Keratinocyte (primary cell): Measurements from ENCODE around the gene PARD3.

Source experiments
- EZH2 ChIP-seq: IDR thresholded peaks from one replicate; pipeline ENCODE4 v1.6.1; 2012; ENCODE audit warnings: inconsistent platforms, mild to moderate bottlenecking, low read length, moderate library complexity
- TF ChIP-seq, protein P1 (sequence below), 3 experiments: IDR thresholded peaks in 1 of 3; conservative IDR thresholded peaks in 1 of 3; optimal IDR thresholded peaks in 1 of 3; 2 replicates in 2 of 3; 3 replicates in 1 of 3; pipeline versions ENCODE3 to v1.5.1; 2011; ENCODE audit warnings: low read length in 3 of 3, mild to moderate bottlenecking in 3 of 3, moderate library complexity in 2 of 3, control low read depth in 1 of 3, inconsistent platforms in 1 of 3; ENCODE audit not compliant: insufficient read depth in 2 of 3; ENCODE audit errors: extremely low read depth in 1 of 3

DNA sequence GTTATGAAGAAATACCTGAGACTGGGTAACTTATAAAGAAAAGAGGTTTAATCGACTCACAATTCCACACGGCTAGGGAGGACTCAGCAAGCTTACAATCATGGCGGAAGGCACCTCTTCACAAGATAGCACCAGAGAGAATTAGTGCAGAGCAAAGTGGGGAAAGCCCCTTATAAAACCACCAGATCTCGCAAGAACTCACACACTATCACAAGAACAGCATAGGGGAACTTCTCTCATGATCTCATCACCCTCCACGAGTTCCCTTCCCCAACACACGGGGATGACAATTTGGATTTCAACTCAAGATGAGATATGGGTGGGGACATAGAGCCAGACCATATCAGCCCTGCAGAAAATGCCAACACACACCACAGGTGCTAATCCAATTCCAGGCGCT lies 218.7 kb downstream of the PARD3 start:
- TF ChIP-seq, protein P1, sequence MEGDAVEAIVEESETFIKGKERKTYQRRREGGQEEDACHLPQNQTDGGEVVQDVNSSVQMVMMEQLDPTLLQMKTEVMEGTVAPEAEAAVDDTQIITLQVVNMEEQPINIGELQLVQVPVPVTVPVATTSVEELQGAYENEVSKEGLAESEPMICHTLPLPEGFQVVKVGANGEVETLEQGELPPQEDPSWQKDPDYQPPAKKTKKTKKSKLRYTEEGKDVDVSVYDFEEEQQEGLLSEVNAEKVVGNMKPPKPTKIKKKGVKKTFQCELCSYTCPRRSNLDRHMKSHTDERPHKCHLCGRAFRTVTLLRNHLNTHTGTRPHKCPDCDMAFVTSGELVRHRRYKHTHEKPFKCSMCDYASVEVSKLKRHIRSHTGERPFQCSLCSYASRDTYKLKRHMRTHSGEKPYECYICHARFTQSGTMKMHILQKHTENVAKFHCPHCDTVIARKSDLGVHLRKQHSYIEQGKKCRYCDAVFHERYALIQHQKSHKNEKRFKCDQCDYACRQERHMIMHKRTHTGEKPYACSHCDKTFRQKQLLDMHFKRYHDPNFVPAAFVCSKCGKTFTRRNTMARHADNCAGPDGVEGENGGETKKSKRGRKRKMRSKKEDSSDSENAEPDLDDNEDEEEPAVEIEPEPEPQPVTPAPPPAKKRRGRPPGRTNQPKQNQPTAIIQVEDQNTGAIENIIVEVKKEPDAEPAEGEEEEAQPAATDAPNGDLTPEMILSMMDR (optimal IDR thresholded peaks at IDR 0.05 in 1 of 3, IDR thresholded peaks at IDR 0.05 in 1 of 3, conservative IDR thresholded peaks at IDR 0.05 in 1 of 3; ENCODE audit: extremely low read depth in 1 of 3, insufficient read depth in 2 of 3, low read length in 3 of 3): no peak
- no peak for TF ChIP-seq EZH2
